NCI-H128 (cell line): ENCODE results near the gene EAPP.
"Not testable (repeated sequence)": the region's sequence is repeated elsewhere in the genome, so short reads cannot be mapped to it uniquely, and the experiment has no call there.

Source experiments
- DNase-seq: peaks from one replicate; lab custom pipeline; 2025; ENCODE audit not compliant: unreplicated experiment; lab: John Stamatoyannopoulos, UW

Gene EAPP

GRCh38 chr14:34488528-34488927, 51.0 kb downstream of the EAPP start:
- DNase-seq = no peak

- DNase-seq = no peak
Observed at GRCh38 chr14:34484726-34485125, 54.8 kb downstream of the EAPP start.

- DNase-seq = no peak
Observed at GRCh38 chr14:34482463-34482862, 57.0 kb downstream of the EAPP start.

- no peak for DNase-seq
Observed at GRCh38 chr14:34479694-34480093, 59.8 kb downstream of the EAPP start.

- DNase-seq = no peak
Observed at GRCh38 chr14:34478261-34478660, 61.2 kb downstream of the EAPP start.

- DNase-seq = not testable (repeated sequence)
Observed at GRCh38 chr14:34476036-34476435, 63.5 kb downstream of the EAPP start.

- DNase-seq = no peak
Observed at GRCh38 chr14:34475163-34475562, 64.3 kb downstream of the EAPP start.

- no peak for DNase-seq
Observed at GRCh38 chr14:34474187-34474679, 65.3 kb downstream of the EAPP start.

- DNase-seq = no peak
Observed at GRCh38 chr14:34472706-34473279, 66.7 kb downstream of the EAPP start.

GRCh38 chr14:34470319-34470718, 69.2 kb downstream of the EAPP start:
- no peak for DNase-seq

- no peak for DNase-seq
Observed at GRCh38 chr14:34466691-34467090, 72.8 kb downstream of the EAPP start.
